Neural cell (in vitro differentiated cells): ENCODE measurements around the gene DCDC2. TPM values are rescaled to one million over a fixed set of nuclear protein-coding genes. Genes with fewer than 3 reads are reported as not detected.
"Not testable (repeated sequence)": the region's sequence is repeated elsewhere in the genome, so short reads cannot be mapped to it uniquely, and the experiment has no call there.

Experiments used
- H2AFZ ChIP-seq: fragments of 200-600, 300-800 bp; sonication (generic), shearing (Covaris generic); 2 replicates; pipeline ENCODE4 v1.6.0; 2014; ENCODE audit warnings: low read depth, mild to moderate bottlenecking, antibody characterized with exemption, low read length, moderate library complexity
- H3F3A ChIP-seq: fragments of 200-600 bp; shearing (Covaris generic); 2 replicates; pipeline ENCODE4 v1.6.1; 2016; ENCODE audit warnings: mild to moderate bottlenecking, moderate library complexity, mixed read lengths, antibody characterized with exemption, low read length; ENCODE audit not compliant: insufficient read depth, poor library complexity, severe bottlenecking
- H3K27ac ChIP-seq: fragments of 200-600, 300-800 bp; sonication (generic), shearing (Covaris generic); 2 replicates; pipeline ENCODE4 v1.5.1; 2014; ENCODE audit warnings: mild to moderate bottlenecking, low read length, moderate library complexity
- H3K27me3 ChIP-seq: fragments of 300-800, 200-600 bp; sonication (generic), shearing (Covaris generic); 2 replicates; pipeline ENCODE4 v1.6.0; 2014; ENCODE audit warnings: mild to moderate bottlenecking, low read depth, low read length, moderate library complexity; ENCODE audit not compliant: insufficient read depth
- H3K36me3 ChIP-seq: fragments of 300-800, 200-600 bp; sonication (generic), shearing (Covaris generic); 2 replicates; pipeline ENCODE4 v1.5.1; 2014; ENCODE audit warnings: mild to moderate bottlenecking, antibody characterized with exemption, low read length, moderate library complexity; ENCODE audit not compliant: insufficient read depth
- H3K4me2 ChIP-seq: fragments of 300-800, 200-600 bp; sonication (generic), shearing (Covaris generic); 2 replicates; pipeline ENCODE4 v1.6.0; 2014; ENCODE audit warnings: mild to moderate bottlenecking, low read length
- H3K4me3 ChIP-seq: fragments of 300-800, 200-600 bp; sonication (generic), shearing (Covaris generic); 2 replicates; pipeline ENCODE4 v1.5.1; 2014; ENCODE audit warnings: mild to moderate bottlenecking, low read length, moderate library complexity
- H3K79me2 ChIP-seq: fragments of 200-600 bp; shearing (Covaris generic); replicated peaks from 2 replicates; pipeline ENCODE4 v1.6.0; 2014; ENCODE audit warnings: mild to moderate bottlenecking, low read length, moderate library complexity; ENCODE audit not compliant: insufficient read depth
- H3K9ac ChIP-seq: fragments of 300-800, 200-600 bp; sonication (generic), shearing (Covaris generic); 2 replicates; pipeline ENCODE4 v1.6.1; 2016; ENCODE audit warnings: mild to moderate bottlenecking, low read length, mixed read lengths
- H3K9me2 ChIP-seq: fragments of 200-600 bp; shearing (Covaris generic); 2 replicates; pipeline ENCODE4 v1.6.1; 2016; ENCODE audit warnings: mild to moderate bottlenecking, low read length, mixed read lengths; ENCODE audit not compliant: insufficient read depth
- H3K9me3 ChIP-seq: fragments of 200-600, 300-800 bp; sonication (generic), shearing (Covaris generic); 2 replicates; pipeline ENCODE4 v1.6.1; 2016; ENCODE audit warnings: mild to moderate bottlenecking, mixed run types, low read length, moderate library complexity, mixed read lengths
- H4K20me1 ChIP-seq: fragments of 200-600 bp; shearing (Covaris generic); 2 replicates; pipeline ENCODE4 v1.6.1; 2016; ENCODE audit warnings: mild to moderate bottlenecking, mixed run types; ENCODE audit not compliant: insufficient read depth
- EP300 ChIP-seq: fragments of 450-650 bp; conservative IDR thresholded peaks from 2 replicates; pipeline ENCODE4 v1.6.1; 2014; ENCODE audit warnings: antibody characterized with exemption, mild to moderate bottlenecking, moderate library complexity; ENCODE audit not compliant: poor library complexity, severe bottlenecking
- EZH2 ChIP-seq: fragments of 200-600, 300-800 bp; shearing (Covaris generic), sonication (generic); IDR thresholded peaks from 2 replicates; pipeline ENCODE4 v1.6.1; 2014; ENCODE audit warnings: antibody characterized with exemption, low read length, borderline replicate concordance, mild to moderate bottlenecking; ENCODE audit not compliant: insufficient read depth, poor library complexity, severe bottlenecking
- MXI1 ChIP-seq: fragments of 450-650 bp; conservative IDR thresholded peaks from 2 replicates; pipeline ENCODE4 v1.6.1; 2014; ENCODE audit warnings: antibody characterized with exemption, mild to moderate bottlenecking; ENCODE audit not compliant: poor library complexity, severe bottlenecking
- POLR2AphosphoS5 ChIP-seq: IDR thresholded peaks from 2 replicates; pipeline ENCODE4 v1.6.1; 2012
- RAD21 ChIP-seq: fragments of 450-650 bp; conservative IDR thresholded peaks from 2 replicates; pipeline ENCODE4 v1.6.1; 2014; ENCODE audit warnings: antibody characterized with exemption, mild to moderate bottlenecking, moderate library complexity
- SMC3 ChIP-seq: fragments of 450-650 bp; conservative IDR thresholded peaks from 2 replicates; pipeline ENCODE4 v1.6.1; 2014; ENCODE audit warnings: antibody characterized with exemption, mild to moderate bottlenecking, moderate library complexity; ENCODE audit not compliant: poor library complexity
- TAF1 ChIP-seq: IDR thresholded peaks from 2 replicates; pipeline ENCODE4 v1.6.1; 2012; ENCODE audit warnings: low read depth
- polyA plus RNA-seq: library from polyadenylated mRNA; depleted of rRNA; stranded (reverse); fragments of >200 nt; gene quantifications from 2 replicates; pipeline ENCODE4 v1.2.3, GENCODE V29; 2014
- TF ChIP-seq, protein P1 (sequence below): fragments of 450-650 bp; IDR thresholded peaks from 2 replicates; pipeline ENCODE4 v1.5.1; 2014; ENCODE audit warnings: antibody characterized with exemption, mild to moderate bottlenecking, moderate library complexity; ENCODE audit not compliant: poor library complexity, severe bottlenecking
- TF ChIP-seq, protein P2 (sequence below): IDR thresholded peaks from 2 replicates; pipeline ENCODE4 v1.6.1; 2012; ENCODE audit warnings: borderline replicate concordance

The DCDC2 gene
- polyA plus RNA-seq, 1 donor from 2014 or later, result 0.57 TPM

DNA sequence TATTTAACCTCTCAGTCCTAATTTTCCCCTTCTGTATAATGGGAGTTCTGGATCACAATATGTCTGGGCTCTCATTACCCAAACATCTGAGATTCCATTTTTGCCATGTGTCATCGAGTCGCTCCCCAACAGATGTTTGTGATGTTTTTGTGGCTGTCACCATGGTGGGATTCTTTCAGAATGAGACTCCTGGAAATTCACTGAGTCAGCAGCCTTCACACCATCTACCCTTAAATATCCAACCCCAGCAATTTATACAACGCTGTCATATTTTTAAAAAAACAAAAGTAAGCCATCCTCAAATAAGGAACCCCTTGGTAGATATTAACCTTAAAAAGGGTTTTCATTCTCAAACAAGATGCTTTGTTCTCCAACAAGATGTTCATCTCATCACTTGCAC, 211.0 kb downstream of the DCDC2 start:
- no peaks in the 10 kb centered on the region for H3K79me2 ChIP-seq
- H2AFZ ChIP-seq, result no peak overlapping the region
- H3K27me3 ChIP-seq, result no peaks in the 10 kb centered on the region
- no peak overlapping the region for H3K4me3 ChIP-seq
- no peaks in the 10 kb centered on the region for H3K9me2 ChIP-seq
- no peaks in the 10 kb centered on the region for H4K20me1 ChIP-seq
- H3K27ac ChIP-seq, result no peak overlapping the region
- H3K9me3 ChIP-seq, result no peaks in the 10 kb centered on the region
- no peaks in the 10 kb centered on the region for H3K36me3 ChIP-seq
- no peak overlapping the region for H3K4me2 ChIP-seq
- no peak for TF ChIP-seq POLR2AphosphoS5
- TF ChIP-seq, protein P1, sequence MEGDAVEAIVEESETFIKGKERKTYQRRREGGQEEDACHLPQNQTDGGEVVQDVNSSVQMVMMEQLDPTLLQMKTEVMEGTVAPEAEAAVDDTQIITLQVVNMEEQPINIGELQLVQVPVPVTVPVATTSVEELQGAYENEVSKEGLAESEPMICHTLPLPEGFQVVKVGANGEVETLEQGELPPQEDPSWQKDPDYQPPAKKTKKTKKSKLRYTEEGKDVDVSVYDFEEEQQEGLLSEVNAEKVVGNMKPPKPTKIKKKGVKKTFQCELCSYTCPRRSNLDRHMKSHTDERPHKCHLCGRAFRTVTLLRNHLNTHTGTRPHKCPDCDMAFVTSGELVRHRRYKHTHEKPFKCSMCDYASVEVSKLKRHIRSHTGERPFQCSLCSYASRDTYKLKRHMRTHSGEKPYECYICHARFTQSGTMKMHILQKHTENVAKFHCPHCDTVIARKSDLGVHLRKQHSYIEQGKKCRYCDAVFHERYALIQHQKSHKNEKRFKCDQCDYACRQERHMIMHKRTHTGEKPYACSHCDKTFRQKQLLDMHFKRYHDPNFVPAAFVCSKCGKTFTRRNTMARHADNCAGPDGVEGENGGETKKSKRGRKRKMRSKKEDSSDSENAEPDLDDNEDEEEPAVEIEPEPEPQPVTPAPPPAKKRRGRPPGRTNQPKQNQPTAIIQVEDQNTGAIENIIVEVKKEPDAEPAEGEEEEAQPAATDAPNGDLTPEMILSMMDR, result no peak
- TF ChIP-seq EP300, result no peak
- TF ChIP-seq, protein P2, sequence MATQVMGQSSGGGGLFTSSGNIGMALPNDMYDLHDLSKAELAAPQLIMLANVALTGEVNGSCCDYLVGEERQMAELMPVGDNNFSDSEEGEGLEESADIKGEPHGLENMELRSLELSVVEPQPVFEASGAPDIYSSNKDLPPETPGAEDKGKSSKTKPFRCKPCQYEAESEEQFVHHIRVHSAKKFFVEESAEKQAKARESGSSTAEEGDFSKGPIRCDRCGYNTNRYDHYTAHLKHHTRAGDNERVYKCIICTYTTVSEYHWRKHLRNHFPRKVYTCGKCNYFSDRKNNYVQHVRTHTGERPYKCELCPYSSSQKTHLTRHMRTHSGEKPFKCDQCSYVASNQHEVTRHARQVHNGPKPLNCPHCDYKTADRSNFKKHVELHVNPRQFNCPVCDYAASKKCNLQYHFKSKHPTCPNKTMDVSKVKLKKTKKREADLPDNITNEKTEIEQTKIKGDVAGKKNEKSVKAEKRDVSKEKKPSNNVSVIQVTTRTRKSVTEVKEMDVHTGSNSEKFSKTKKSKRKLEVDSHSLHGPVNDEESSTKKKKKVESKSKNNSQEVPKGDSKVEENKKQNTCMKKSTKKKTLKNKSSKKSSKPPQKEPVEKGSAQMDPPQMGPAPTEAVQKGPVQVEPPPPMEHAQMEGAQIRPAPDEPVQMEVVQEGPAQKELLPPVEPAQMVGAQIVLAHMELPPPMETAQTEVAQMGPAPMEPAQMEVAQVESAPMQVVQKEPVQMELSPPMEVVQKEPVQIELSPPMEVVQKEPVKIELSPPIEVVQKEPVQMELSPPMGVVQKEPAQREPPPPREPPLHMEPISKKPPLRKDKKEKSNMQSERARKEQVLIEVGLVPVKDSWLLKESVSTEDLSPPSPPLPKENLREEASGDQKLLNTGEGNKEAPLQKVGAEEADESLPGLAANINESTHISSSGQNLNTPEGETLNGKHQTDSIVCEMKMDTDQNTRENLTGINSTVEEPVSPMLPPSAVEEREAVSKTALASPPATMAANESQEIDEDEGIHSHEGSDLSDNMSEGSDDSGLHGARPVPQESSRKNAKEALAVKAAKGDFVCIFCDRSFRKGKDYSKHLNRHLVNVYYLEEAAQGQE, result no peak
- no peak for TF ChIP-seq TAF1
- no peak for TF ChIP-seq EZH2
- TF ChIP-seq RAD21, result no peak
- TF ChIP-seq SMC3, result no peak
- TF ChIP-seq MXI1, result no peak
- no peak overlapping the region for H3K9ac ChIP-seq
- H3F3A ChIP-seq, result peaks cover 4% of the 10 kb centered on the region

DNA sequence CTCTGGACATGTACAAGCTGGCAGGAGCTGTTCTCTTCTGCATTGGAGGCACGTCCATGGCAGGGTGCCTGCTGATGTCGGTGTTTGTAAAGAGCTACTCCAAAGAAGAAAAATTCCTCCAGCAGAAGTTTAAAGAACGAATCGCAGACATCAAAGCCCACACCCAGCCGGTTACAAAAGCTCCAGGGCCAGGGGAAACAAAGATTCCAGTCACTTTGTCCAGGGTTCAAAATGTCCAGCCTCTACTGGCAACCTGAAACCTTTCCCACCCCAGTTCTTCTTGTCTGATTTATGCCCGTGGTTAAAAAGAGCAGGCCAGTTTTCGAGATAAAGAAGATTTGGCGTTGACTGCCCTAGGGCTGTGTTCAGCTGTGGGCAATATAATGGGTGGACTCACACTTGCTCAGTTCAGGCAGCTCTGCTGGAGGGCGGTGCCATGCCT, 212.1 kb downstream of the DCDC2 start:
- Histone ChIP-seq H3K9me2 (no peaks in the 10 kb centered on the region), H3K9ac (no peak overlapping the region), H2AFZ (no peak overlapping the region), H3K27me3 (no peaks in the 10 kb centered on the region), H3K36me3 (no peaks in the 10 kb centered on the region), H3K4me3 (no peak overlapping the region), H3K9me3 (no peaks in the 10 kb centered on the region), H3K27ac (no peak overlapping the region), H3K4me2 (no peak overlapping the region), H3K79me2 (no peaks in the 10 kb centered on the region), H4K20me1 (no peaks in the 10 kb centered on the region), H3F3A (peaks cover 4% of the 10 kb centered on the region)
- TF ChIP-seq MXI1, result no peak
- TF ChIP-seq, protein P2, result no peak
- no peak for TF ChIP-seq TAF1
- TF ChIP-seq RAD21, result no peak
- no peak for TF ChIP-seq EZH2
- TF ChIP-seq POLR2AphosphoS5, result no peak
- no peak for TF ChIP-seq SMC3
- TF ChIP-seq EP300, result no peak
- TF ChIP-seq, protein P1, result no peak

DNA sequence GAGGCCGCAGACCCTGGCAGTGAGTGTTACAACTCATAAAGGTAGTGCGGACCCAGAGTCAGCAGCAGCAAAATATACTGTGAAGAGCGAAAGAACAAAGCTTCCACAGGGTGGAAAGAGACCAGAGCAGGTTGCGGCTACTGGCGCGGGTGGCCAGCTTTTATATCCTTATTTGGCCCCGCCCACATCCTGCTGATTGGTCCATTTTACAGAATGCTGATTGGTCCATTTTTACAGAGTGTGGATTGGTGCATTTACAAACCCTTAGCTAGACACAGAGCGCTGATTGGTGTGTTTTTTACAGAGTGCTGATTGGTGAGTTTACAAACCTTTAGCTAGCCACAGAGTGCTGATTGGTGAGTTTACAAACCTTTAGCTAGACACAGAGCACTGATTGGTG, 215.1 kb downstream of the DCDC2 start:
- not testable (repeated sequence) for H3K4me2 ChIP-seq, H3K9me3 ChIP-seq, H3K9me2 ChIP-seq, H3K27ac ChIP-seq, H2AFZ ChIP-seq, H3K4me3 ChIP-seq, H3K27me3 ChIP-seq, H3K9ac ChIP-seq, H3F3A ChIP-seq, H3K79me2 ChIP-seq, H3K36me3 ChIP-seq, H4K20me1 ChIP-seq
